HG03378 (cell line): ENCODE measurements around the gene B3GALT4.
A peak's percentile ranks its signal among the peaks of the same experiment; 100 is the strongest.
"Not testable (repeated sequence)": the region's sequence is repeated elsewhere in the genome, so short reads cannot be mapped to it uniquely, and the experiment has no call there.

Experiments used
- ATAC-seq: cut with Tn5 transposase; IDR thresholded peaks from one replicate; pipeline ENCODE4 v1.9.1; 2021; ENCODE audit warnings: mild to moderate bottlenecking, moderate library complexity; ENCODE audit not compliant: unreplicated experiment

Gene B3GALT4, protein sequence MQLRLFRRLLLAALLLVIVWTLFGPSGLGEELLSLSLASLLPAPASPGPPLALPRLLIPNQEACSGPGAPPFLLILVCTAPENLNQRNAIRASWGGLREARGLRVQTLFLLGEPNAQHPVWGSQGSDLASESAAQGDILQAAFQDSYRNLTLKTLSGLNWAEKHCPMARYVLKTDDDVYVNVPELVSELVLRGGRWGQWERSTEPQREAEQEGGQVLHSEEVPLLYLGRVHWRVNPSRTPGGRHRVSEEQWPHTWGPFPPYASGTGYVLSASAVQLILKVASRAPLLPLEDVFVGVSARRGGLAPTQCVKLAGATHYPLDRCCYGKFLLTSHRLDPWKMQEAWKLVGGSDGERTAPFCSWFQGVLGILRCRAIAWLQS

DNA sequence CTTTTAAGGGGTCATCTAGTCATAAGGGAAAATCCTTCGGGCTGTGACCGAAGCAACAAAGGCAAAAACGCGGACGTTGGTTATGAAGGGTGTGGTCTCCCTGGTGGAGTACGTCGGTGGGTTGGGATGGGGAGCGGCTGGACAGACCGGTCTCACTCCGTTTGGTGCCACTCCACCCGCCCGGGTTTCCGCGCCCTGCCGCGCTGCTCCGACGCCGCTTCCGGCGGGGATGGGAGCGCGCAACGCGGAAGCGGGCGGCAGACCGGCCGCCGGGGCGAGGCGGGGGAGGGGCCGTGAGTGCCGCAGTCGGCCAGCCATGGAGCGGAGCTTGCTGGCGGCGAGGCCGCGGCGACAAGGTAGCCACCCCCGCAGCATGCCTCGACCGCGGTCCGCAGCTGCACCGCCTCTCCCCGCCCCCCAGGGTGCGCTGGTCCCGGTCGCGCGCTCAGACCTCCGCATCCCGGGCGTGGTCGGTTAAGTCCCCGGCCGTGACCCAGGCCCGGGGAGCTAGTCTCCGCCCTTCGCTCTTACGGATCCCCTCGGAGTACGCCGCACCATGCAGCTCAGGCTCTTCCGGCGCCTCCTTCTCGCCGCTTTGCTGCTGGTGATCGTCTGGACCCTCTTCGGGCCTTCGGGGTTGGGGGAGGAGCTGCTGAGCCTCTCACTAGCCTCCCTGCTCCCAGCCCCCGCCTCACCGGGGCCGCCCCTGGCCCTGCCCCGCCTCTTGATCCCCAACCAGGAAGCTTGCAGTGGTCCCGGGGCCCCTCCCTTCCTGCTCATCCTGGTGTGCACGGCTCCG, at the start of gene B3GALT4:
Gene B3GALT4 (plus strand): TSS at position 260 of the 799 bp plus-strand sequence. CDS start 297 bp downstream, at position 557.
- ATAC-seq = peak; percentile 34

DNA sequence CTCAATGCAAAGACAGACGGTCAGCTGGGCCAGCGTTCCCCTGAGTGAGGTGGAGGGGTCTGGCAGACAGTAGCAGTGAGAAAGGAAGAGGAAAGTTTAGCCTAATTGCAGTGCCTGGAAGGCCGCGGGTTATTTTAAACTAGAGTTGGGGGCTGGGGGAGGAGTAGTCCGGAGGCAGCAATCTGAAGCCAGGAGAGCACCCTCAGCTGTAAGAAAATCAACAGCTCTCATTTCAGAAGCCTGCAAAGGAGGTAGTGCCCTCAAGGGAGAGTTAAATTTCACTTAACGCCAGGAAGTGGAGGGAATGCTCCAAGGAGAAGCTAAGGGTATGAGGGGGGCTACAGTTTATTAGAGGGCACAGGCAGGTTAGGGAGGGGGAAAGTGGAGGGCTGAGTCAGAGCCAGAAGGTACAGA, 41.7 kb upstream of the B3GALT4 start:
- no peak for ATAC-seq

DNA sequence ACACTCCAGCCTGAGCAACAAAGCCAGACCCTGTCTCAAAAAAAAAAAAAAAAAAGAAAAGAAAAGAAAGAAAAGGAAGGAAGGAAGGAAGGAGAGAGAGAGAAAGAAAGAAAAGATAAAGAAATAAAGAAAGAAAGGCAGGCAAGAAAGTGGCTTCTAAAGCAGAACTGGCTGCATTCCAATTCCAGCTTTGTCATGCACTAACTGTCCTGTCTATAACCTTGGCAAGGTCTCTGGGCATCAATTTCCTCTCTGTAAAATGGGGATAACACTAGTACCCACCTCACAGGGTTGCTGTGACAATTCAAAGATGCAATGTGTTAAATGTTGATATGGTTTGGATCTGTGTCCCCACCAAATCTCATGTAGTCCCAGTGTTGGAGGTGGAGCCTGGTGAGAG, 40.6 kb upstream of the B3GALT4 start:
- no peak for ATAC-seq

DNA sequence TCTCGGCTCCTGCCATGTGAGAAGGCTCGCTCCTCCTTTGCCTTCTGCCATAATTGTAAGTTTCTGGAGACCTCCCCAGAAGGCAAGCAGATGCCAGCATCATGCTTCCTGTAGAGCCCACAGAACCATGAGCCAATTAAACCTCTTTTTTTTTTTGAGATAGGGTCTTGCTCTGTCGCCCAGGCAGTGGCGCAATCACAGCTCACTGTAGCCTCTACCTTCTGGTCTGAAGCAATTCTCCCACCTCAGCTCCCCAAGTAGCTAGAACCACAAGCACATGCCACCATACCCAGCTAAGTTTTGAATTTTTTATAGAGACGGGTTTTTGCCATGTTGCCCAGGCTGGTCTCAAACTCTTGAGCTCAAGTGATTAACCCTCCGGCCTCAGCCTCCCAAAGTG, 40.1 kb upstream of the B3GALT4 start:
- no peak for ATAC-seq

DNA sequence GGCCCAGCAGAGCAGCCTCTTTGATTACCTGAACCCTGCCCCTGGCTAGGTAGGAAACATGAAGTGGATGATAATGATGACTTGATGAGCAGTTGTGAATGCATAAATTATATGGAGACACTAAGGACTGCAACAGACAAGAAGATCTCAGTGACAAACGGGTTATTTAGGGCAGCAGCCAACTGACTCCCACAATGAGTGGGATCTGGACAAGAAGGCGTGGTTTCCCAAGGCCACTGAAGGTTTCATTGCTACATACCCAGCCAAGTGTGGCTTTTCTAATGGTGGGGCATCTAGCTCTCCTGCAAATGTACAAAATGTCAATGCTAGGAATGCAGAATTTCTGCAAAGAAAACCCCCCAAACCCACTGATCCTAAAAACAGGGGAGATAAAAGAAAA, 39.2 kb upstream of the B3GALT4 start:
- ATAC-seq = no peak

DNA sequence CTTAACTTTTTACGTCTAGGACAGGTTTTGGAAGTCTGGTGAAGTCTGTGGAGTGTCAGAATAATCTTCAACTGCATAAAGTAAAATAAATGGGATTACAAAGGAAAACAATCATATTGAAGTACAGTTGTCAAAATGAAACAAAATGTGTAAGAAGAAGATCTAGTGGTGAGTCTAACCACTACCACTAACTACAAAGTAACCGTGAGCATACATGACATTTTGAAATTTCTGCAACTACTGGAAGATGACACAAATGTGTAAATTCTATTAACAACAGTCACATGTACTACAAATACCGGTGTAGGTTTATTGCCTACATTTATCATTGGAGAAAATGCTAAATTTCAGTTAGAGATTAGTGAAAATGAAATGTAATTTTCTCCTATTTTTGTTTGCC, 35.0 kb upstream of the B3GALT4 start:
- no peak for ATAC-seq

DNA sequence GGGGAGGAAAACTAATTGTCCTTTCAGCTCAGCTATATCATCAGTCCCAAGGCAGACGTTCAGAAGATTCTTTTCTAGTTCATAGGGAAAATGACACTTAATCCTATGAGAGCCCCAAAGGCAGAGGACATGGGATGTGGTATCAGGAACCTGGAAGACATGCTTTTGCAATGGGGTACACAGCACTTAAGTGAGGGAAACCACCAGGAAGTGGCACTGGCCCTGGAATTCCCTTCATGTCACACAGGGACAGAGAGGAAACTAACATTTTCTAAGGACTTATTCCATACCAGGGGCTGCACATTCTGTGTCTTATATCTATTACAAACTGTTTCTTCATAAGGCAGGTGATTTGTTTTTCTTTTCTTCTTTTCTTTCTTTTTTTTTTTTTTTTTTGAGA, 33.4 kb upstream of the B3GALT4 start:
- ATAC-seq = no peak

DNA sequence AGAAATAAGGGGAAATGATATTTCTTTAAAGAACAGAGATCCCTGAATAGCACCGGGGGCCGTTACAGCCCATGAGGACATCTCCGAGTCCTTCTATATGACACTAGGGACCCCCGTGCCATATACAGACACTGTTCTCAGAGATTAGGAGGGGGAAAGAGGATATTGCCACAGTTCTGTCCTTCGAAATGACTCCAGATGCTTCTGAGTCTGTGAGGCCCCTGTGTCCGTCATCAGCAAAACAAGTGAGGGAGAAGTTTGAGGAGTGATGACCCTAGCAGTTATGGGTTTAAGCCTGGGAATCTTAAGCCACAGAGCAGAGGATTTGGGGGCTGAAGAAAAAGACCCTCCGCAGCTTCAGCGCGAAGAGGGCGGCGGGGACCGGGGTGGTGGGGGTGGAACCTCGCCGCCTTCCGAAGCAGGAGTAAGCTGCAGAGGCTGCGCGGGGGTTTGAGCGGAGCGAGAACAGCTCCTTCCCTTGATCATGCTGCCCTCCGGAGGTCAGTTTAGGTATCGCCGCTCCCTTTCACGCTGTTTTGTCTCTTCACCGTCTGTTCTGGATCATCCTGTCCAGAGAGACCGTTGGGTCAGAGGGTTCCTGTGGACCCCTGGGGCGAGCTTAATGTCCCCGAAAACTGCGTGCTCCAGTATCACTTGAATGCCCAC, 28.8 kb upstream of the B3GALT4 start:
- ATAC-seq = peak; percentile 47

DNA sequence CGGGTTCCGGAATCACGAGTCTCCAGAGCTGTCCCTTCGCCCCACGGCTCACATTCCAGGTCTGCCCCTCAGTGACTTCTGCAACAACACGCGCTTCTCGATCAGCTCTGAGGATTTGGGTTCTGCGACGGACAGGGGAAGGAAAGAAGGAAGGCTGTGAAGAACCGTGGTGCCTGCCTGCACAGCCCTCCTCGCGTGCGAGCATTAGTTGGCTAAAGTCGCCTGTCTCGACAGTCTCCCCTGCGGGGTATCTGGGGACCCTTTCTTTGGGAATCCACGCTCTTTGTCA, 28.3 kb upstream of the B3GALT4 start:
- ATAC-seq = no peak

DNA sequence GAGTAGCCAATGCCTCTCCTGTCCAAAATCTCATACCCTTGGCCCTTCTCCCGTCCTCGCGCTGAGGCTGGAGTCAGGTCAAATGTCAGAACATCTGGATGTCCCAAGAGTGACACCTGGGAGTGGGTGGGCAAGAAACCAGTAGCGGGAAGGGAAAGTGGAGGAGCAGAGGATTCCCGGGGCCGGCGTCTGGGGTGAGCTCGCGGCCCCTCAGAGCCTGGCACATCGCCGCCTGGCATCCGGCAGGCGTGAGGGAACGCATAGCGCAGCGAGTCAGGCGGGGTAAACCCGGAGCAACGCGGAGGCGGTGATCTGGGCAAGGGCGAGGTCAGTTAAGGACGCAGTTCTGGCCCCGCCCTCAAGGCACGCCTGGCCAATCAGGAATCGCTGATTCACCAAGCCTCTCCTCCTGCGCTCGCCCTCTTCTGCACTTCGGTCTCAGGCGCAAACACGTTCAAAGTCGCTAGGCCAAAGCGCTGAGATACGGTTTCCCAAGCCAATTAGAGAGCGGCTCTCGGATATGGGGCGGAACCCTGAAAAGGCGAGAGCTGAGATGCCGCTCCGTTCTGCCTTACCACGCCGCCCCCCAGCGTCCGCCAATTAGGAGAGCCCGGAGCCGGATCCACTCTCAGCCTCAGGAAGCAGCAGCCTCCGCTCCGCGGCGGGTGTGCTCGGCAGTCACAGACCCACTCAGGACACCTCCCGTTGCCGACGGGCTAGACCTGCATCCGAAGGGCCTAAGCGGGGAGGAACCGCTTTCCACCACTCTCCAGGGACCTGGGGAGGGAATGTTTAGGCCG, 27.8 kb upstream of the B3GALT4 start:
- peak; percentile 77 for ATAC-seq

DNA sequence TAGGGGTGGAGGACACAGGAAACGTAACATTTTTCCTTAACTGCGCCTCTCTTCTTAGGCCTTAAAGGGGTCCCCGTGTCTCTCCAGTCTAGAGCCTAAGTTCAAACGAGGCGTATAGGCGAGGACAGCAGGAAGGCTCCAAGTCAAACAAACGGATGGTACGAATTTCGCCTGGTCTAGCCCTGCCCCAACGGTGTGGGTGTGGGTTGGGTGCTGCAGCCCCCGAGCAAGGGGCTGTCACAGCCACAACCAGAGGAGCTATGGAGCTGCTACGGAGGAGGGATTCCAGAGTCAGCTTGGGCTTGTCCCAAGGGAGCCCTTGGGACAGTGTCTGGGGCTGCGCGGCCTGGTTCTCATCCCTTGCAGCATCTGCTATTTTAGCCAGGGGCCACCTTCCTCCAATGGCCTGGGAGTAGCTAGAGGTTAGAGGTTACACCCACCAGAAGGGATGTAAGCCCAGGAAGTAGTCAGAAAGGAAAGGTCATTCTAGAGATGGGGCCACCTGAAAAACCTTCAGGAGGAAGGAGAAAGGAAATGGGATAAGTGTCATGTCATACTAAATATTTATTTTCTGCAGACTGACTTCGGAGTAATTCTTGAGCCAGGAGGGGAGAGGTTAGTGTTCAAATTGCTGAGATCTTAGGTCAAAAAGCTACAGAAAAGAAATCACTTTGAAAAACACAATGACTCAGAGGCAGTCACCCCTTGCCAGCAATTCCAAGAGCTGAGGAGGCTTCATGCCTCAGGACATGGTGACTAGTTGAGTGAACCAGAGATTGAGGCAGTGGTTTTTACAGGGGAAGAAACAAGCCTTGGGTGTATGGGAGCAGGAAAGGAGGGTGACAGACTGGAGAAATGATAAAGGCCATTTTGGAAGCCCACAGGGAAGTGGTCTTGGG, 26.9 kb upstream of the B3GALT4 start:
- ATAC-seq = no peak

DNA sequence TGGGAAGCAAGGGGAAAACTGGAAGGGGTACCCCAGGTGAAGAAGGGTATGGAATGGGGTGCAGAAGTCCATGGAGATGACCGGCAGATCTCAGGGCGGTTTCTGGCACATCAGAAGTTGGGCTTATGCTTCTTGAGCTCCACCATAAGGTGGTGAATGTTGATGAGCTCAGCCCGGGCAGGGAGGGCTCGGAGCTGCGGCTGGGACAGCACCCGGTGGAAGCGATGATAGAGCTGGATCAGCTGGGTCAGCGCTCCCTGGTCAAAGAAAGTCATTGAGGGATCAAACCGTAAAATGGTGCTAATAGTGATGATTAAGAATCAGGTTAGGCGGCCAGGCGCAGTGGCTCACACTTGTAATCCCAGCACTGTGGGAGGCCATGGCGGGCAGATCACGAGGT, 26.2 kb upstream of the B3GALT4 start:
- no peak for ATAC-seq

DNA sequence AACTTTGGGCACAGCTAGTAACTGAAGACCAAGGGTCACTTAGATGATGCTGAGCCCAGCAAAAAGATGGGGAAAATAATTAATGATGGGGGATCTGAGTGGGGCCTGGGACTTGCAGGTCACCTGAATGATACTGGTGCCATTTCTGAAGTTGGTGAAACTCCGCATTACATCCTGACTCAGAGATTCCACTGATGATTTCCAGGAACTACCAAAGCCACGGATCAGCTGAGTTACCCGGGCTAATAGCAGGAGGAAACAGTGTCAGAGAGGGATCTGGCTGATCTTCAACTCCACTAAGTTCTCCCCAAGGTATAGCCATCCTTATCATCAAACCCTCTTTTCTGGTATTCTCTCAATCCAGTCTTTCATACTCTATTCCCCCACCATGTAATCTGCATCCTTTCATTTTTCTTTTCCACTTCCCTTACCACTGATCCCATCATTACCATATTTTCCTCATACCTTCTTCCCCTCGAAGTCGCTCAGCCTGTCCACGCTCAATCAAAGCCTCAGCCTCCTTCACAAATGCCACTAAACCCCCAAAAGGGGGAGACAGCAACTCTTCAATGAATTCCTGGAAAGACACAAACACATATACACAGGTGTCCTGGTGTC, 25.4 kb upstream of the B3GALT4 start:
- ATAC-seq = no peak

DNA sequence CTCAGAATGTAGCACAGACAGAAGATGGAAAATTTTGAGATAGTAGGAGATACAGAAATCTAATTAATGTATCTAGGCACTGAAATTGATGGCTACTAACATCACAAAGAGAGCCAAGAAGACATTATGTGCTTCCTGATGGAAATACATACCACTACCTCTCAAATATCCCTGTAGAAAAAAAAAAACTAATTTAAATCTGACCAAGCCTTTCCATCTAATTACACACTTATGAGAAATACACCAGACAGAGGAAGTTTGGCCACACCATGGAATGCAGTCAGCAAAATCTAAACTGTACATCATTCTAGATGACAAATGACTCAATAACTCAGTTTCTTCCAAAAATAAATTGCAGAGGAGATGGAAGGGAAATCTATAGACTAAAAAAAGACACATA, 24.2 kb upstream of the B3GALT4 start:
- ATAC-seq = no peak

DNA sequence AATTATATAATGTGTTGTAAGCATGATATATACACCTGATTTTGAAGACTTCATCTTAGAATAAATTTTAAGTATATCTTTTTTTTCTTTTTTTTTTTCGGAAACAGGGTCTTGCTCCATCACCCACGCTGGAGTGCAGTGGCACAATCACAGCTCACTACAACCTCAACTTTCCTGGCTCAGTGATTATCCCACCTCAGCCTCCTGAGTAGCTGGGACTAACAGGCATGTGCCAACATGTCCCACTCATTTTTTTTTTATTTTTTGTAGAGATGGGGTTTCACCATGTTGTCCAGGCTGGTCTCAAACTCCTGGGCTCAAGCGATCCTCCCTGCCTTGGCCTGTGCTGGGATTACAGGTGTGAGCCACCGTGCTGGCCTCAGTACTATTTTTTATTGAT, 22.3 kb upstream of the B3GALT4 start:
- ATAC-seq = no peak

DNA sequence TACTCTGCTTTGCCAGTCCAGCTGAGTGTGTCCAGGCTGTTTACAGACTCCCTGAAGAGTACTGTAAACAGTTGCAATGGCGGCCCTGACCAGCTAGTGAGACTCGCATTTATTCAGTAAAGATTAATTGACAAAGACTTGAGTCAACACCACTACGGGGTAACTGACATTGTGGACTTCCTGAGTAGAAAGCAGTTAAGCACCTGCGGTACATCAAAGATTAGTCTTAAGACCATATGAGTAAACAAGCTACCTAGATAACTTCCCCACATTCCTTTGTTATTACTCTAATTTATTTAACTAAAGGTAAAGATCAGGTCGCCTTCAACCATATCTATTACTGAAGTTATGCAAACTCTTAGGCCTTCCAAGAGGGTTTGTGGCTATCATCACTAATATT, 17.9 kb upstream of the B3GALT4 start:
- no peak for ATAC-seq

DNA sequence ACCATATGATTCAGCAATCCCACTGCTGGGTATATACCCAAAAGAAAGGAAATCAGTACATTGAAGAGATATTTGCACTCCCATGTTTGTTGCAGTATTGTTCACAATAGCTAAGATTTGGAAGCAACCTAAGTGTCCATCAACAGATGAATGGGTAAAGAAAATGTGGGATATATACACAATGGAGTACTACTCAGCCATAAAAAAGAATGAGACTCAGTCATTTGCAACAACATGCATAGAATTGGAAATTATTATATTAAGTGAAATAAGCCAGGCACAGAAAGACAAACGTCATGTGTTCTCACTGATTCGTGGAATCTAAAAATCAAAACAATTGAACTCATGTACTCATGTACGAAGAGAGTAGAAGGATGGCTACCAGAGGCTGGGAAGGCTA, 14.4 kb upstream of the B3GALT4 start:
- not testable (repeated sequence) for ATAC-seq

DNA sequence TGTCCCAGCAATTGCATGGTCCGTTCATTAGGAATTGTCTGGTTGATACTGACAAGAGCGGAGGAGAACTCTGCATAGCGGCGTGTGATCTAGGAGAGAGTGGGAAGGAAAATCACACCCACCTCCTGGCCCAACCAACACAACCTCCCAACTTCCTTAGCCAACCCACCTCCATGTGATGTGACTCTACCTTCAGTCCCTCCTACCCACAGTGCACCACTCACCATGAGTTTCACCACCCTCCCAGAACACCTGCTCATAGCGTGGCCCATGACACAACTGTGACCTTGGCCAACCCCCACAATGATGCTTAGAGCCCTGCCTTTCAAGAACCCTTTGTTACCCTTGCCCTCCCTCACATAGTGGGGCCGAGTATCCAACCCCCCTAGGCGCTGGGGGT, 12.9 kb upstream of the B3GALT4 start:
- ATAC-seq = no peak

DNA sequence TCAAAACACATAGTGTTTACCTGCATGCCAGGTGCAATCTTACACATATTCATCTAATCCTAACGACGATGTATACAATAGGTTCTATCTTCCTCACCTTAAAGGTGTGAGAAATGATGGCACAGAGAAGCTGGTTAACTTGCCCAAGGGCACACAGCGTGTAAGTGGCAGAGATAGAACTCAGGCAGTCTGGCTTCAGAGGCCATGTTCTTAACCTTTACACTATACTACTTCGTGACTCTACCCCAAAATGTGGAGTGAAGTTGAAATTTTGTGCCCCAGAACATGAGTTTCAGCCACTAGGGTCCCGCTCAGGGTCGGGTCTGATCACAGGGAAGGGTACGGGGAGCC, 5.8 kb upstream of the B3GALT4 start:
- ATAC-seq = peak; percentile 2
